ENCODE measurements around the gene BBLN.
A peak's percentile ranks its signal among the peaks of the same experiment; 100 is the strongest.
"Not testable (repeated sequence)": the region's sequence is repeated elsewhere in the genome, so short reads cannot be mapped to it uniquely, and the experiment has no call there.

BBLN gene

GRCh38 chr9:128124873-128125579, 35.0 kb upstream of the BBLN start:
- DNase-seq, result peak; percentile 74

GRCh38 chr9:128125580-128126354, 34.3 kb upstream of the BBLN start:
- no peak for DNase-seq

- DNase-seq, result peak; percentile 83
Observed at GRCh38 chr9:128127568-128127989, 32.5 kb upstream of the BBLN start, which contains the start of gene PTGES2. Gene PTGES2, minus strand, starts transcription at chr9:128127729. Its CDS starts 12 bp downstream, at chr9:128127717.

GRCh38 chr9:128127990-128128835, 31.9 kb upstream of the BBLN start:
- DNase-seq, result peak; percentile 94

- no peak for DNase-seq
Observed at GRCh38 chr9:128128836-128129590, 31.1 kb upstream of the BBLN start.

- DNase-seq, result not testable (repeated sequence)
Observed at GRCh38 chr9:128129976-128130590, 30.0 kb upstream of the BBLN start.

GRCh38 chr9:128130651-128131050, 29.4 kb upstream of the BBLN start:
- not testable (repeated sequence) for DNase-seq

GRCh38 chr9:128131346-128131745, 28.7 kb upstream of the BBLN start:
- DNase-seq, result not testable (repeated sequence)

- DNase-seq, result not testable (repeated sequence)
Observed at GRCh38 chr9:128132139-128132538, 27.9 kb upstream of the BBLN start.

GRCh38 chr9:128135561-128135960, 24.5 kb upstream of the BBLN start:
- not testable (repeated sequence) for DNase-seq

GRCh38 chr9:128136816-128137793, 23.0 kb upstream of the BBLN start:
- no peak for DNase-seq

- DNase-seq, result no peak
Observed at GRCh38 chr9:128138001-128138400, 22.1 kb upstream of the BBLN start.

- no peak for DNase-seq
Observed at GRCh38 chr9:128139621-128140020, 20.4 kb upstream of the BBLN start.

- no peak for DNase-seq
Observed at GRCh38 chr9:128141604-128142003, 18.5 kb upstream of the BBLN start.

- no peak for DNase-seq
Observed at GRCh38 chr9:128142061-128142460, 18.0 kb upstream of the BBLN start.

- no peak for DNase-seq
Observed at GRCh38 chr9:128142596-128142995, 17.5 kb upstream of the BBLN start.

GRCh38 chr9:128143525-128144238, 16.4 kb upstream of the BBLN start:
- DNase-seq, result no peak

- no peak for DNase-seq
Observed at GRCh38 chr9:128144239-128145181, 15.6 kb upstream of the BBLN start.

GRCh38 chr9:128145536-128145935, 14.5 kb upstream of the BBLN start:
- DNase-seq, result no peak

All from NCI-H82 (cell line).